22Rv1 (cell line): ENCODE data around the gene PLXNB2.

ENCODE experiments used
- ZFX ChIP-seq: fragments of 450-650 bp; IDR thresholded peaks from 2 replicates; pipeline ENCODE4 v1.6.1; 2017; ENCODE audit warnings: antibody characterized with exemption, borderline replicate concordance
- TF ChIP-seq, protein P1 (sequence below): fragments of 450-650 bp; IDR thresholded peaks from 2 replicates; pipeline ENCODE4 v1.5.1; 2017; ENCODE audit warnings: mild to moderate bottlenecking

DNA sequence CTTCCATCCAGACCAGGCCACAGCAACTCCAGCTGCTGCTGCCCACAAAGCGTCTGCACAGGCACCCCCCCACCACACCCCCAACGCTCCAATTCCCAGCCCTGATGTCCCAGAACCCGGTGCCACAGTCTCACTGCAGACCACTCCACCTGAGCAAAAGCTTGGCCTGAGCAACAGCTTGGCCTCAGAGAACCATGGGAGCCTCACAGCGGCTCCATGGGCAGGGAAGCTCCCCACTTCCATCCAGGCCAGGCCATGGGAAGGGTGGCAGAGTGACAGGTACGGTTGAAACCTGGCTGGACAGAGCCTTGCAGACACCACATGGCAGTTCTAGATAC lies 13.2 kb downstream of the PLXNB2 start:
- TF ChIP-seq, protein P1, sequence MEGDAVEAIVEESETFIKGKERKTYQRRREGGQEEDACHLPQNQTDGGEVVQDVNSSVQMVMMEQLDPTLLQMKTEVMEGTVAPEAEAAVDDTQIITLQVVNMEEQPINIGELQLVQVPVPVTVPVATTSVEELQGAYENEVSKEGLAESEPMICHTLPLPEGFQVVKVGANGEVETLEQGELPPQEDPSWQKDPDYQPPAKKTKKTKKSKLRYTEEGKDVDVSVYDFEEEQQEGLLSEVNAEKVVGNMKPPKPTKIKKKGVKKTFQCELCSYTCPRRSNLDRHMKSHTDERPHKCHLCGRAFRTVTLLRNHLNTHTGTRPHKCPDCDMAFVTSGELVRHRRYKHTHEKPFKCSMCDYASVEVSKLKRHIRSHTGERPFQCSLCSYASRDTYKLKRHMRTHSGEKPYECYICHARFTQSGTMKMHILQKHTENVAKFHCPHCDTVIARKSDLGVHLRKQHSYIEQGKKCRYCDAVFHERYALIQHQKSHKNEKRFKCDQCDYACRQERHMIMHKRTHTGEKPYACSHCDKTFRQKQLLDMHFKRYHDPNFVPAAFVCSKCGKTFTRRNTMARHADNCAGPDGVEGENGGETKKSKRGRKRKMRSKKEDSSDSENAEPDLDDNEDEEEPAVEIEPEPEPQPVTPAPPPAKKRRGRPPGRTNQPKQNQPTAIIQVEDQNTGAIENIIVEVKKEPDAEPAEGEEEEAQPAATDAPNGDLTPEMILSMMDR = no peak
- TF ChIP-seq ZFX = no peak
